HG02610 (cell line): ENCODE measurements around the gene THAP8.

Experiments used
- ATAC-seq: cut with Tn5 transposase; IDR thresholded peaks from one replicate; pipeline ENCODE4 v1.9.1; 2021; ENCODE audit warnings: mild to moderate bottlenecking, moderate library complexity; ENCODE audit not compliant: unreplicated experiment

The THAP8 gene, protein sequence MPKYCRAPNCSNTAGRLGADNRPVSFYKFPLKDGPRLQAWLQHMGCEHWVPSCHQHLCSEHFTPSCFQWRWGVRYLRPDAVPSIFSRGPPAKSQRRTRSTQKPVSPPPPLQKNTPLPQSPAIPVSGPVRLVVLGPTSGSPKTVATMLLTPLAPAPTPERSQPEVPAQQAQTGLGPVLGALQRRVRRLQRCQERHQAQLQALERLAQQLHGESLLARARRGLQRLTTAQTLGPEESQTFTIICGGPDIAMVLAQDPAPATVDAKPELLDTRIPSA

DNA sequence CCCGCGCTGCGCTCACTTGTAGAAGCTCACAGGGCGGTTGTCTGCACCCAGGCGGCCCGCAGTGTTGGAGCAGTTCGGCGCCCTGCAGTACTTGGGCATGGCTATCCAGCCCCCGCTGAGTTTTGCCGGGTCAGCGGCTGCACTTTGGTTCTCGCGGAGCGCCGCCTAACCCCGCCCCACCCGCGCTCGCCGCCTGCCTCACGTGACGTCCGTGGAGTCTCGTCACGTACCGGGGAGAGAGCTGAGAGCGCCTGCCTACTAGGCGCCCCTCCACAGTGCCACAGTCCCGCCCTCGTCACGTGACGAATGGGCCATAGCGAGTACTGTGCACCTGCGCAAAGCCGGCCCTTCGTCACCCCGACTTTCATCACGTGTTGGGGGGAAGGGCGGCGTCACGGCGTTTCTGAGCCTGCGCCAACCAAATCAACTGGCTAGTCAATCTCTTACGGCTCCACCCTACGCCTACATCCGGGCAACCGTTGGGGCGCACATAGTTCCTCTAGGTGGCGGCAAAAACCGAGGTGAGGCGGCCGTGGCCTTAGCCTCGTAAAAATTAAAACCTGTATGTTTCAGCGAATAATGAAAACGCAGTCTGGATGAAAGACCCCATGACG, at the start of gene THAP8:
TSS of gene THAP8 (minus strand) at position 167 of the 614 bp plus-strand sequence. CDS start at position 99, 68 bp downstream.
- peak; percentile 85 for ATAC-seq

DNA sequence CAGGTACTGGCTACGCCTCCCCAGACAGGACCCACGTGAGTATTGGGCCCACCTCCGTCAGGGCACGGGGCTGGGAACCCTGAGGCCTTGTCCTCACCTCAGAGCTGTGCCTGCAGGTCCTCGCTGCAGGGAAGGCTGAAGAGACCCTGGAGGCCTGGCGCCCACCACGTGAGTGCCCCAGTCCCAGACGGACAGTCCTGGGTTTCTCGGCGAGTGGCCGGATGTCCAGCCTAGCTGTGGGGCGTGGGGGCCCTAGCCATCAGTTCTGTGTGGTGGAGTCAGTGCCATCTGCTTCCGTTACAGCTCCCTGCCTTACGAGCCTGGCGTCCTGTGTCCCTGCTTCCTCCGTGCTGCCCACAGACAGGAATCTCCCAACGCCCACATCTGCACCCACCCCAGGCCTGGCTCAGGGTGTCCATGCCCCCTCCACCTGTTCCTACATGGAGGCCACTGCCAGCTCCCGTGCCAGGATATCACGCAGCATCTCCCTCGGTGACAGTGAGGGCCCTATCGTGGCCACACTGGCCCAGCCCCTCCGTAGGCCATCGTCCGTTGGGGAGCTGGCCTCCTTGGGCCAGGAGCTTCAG, 49.0 kb upstream of the THAP8 start:
- ATAC-seq = no peak

GRCh38 chr19:36101550-36102327, 47.7 kb upstream of the THAP8 start:
- ATAC-seq = no peak

DNA sequence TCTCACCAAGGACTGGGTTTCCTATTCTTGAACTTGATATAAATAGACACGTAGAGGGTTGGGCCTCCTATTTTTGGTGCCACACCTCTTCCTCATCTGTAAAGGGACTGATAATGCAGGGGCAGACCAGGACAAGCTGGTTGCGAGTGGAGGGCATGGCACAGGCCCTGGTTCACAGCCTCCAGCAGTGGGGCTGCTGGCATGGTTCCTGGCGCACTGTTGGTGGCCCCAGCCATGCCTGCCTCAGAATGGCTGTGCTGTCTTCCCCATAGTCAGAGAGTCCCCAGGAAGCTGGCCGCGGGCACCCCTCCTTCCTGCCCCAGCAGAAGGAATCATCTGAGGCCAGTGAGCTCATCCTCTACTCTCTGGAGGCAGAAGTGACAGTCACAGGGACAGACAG, 46.4 kb upstream of the THAP8 start:
- ATAC-seq = no peak

GRCh38 chr19:36099166-36099785, 45.2 kb upstream of the THAP8 start:
- ATAC-seq = no peak

- no peak for ATAC-seq
Measured at GRCh38 chr19:36097036-36097435, 43.0 kb upstream of the THAP8 start.

GRCh38 chr19:36093687-36094086, 39.6 kb upstream of the THAP8 start:
- ATAC-seq = no peak

- ATAC-seq = no peak
Measured at GRCh38 chr19:36093146-36093662, 39.1 kb upstream of the THAP8 start.

GRCh38 chr19:36092566-36092965, 38.5 kb upstream of the THAP8 start:
- ATAC-seq = no peak

DNA sequence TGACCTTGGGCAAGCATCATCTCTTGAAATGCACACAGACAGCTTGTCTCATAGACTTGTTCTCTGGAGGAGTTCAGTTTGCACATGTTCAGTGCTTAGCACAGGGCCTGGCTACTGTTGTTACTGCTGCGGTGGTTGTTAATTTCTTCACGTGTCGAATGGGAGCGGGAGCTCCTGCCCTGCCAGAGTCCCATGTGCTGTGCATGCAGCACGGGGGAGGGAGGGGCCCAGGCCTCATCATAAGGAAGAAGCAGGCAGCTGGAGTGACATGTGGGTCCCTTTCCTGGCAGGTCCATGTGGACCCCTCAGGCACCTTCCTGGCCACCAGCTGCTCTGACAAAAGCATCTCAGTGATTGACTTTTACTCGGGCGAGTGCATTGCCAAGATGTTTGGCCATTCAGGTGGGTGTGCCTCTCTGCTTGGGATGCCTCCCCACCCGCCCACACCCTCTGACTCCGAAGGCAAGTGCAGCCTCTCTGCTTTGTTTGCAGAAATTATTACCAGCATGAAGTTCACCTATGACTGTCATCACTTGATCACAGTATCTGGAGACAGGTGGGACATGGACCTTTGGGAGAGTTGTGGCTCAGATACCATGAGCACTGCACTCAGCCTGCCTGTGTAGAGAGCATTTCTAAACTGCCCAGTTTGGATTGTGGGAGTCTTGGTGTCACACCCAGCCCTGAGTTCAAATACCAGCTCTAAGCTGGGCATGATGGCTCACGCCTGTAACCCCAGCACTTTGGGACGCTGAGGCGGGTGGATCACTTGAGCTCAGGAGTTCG, 37.0 kb upstream of the THAP8 start:
- no peak for ATAC-seq

GRCh38 chr19:36089847-36090246, 35.8 kb upstream of the THAP8 start:
- ATAC-seq = no peak

DNA sequence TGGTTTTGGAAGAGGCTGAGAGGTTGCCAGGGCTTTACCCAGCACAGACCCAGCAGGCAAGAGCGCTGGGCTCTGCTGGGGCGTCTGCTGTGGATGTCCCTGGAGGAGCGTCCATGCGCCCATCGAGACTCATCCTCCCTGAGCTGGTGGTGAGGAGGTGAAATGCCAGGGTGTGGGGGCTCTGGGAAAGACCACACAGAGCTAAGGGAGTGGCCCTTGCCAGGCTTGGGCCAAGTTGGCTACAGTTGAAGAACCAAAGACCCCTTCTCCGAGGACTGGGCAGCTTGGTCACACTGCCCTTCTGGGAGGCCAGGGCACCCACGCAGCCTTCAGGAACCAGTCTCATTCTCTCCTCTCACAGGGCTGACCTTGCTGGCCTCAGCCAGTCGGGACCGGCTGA, 32.2 kb upstream of the THAP8 start:
- ATAC-seq = no peak

- ATAC-seq = no peak
Measured at GRCh38 chr19:36084231-36085009, 30.3 kb upstream of the THAP8 start.

GRCh38 chr19:36082916-36083315, 28.8 kb upstream of the THAP8 start:
- ATAC-seq = no peak

DNA sequence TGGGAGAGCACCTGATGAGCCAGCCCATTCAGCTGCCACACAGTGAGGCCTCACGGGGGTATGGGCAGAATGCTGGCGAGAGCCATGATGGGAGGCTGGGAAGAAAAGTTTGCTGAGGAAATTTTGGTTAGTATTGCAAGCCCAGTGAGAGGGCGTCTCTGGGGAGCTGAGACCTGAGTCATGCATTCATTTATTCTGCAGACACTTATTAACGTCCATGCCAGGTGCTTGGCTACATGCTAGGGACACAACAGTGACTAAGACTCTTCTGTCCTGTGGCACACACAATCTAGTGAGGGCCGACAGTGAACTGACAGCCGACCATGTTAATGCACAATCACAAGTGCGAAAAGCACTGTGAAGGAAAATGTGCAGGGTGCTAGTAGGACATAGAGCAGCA, 27.8 kb upstream of the THAP8 start:
- no peak for ATAC-seq

GRCh38 chr19:36081385-36081784, 27.3 kb upstream of the THAP8 start:
- no peak for ATAC-seq

GRCh38 chr19:36079389-36079945, 25.4 kb upstream of the THAP8 start:
- ATAC-seq = no peak

GRCh38 chr19:36073121-36073876, 19.2 kb upstream of the THAP8 start:
- ATAC-seq = no peak
